Measurements from ENCODE around the gene FARS2.

FARS2 gene

GRCh38 chr6:5597413-5597812, 336.1 kb downstream of the FARS2 start:
- no peak overlapping the region for H3K4me3 ChIP-seq
- no peak overlapping the region for H3K27ac ChIP-seq
- no peak for TF ChIP-seq CTCF (IDR thresholded peaks at IDR 0.05)
- DNase-seq (ENCODE audit: low spot score) = no peak

GRCh38 chr6:5598123-5598522, 336.8 kb downstream of the FARS2 start:
- no peak for DNase-seq (ENCODE audit: low spot score)
- TF ChIP-seq CTCF (IDR thresholded peaks at IDR 0.05) = no peak
- Histone ChIP-seq H3K27ac (no peak overlapping the region), H3K4me3 (no peak overlapping the region)

GRCh38 chr6:5599127-5599526, 337.8 kb downstream of the FARS2 start:
- TF ChIP-seq CTCF (IDR thresholded peaks at IDR 0.05) = no peak
- DNase-seq (ENCODE audit: low spot score) = no peak
- Histone ChIP-seq H3K4me3 (no peak overlapping the region), H3K27ac (no peak overlapping the region)

- DNase-seq (ENCODE audit: low spot score) = no peak
- Histone ChIP-seq H3K4me3 (no peak overlapping the region), H3K27ac (no peak overlapping the region)
- TF ChIP-seq CTCF (IDR thresholded peaks at IDR 0.05) = no peak
Measured at GRCh38 chr6:5605937-5606336, 344.6 kb downstream of the FARS2 start.

- Histone ChIP-seq H3K4me3 (no peak overlapping the region), H3K27ac (no peak overlapping the region)
- no peak for TF ChIP-seq CTCF (IDR thresholded peaks at IDR 0.05)
- no peak for DNase-seq (ENCODE audit: low spot score)
Measured at GRCh38 chr6:5606546-5606945, 345.2 kb downstream of the FARS2 start.

- H3K4me3 ChIP-seq = no peak overlapping the region
- TF ChIP-seq CTCF (IDR thresholded peaks at IDR 0.05) = no peak
- DNase-seq (ENCODE audit: low spot score) = no peak
- no peak overlapping the region for H3K27ac ChIP-seq
Measured at GRCh38 chr6:5610640-5611039, 349.3 kb downstream of the FARS2 start.

GRCh38 chr6:5617179-5617578, 355.9 kb downstream of the FARS2 start:
- TF ChIP-seq CTCF (IDR thresholded peaks at IDR 0.05) = no peak
- H3K27ac ChIP-seq = no peak overlapping the region
- DNase-seq (ENCODE audit: low spot score) = no peak
- no peak overlapping the region for H3K4me3 ChIP-seq

All from coronary artery (tissue), 2 donors.